SK-N-SH (cell line): ENCODE measurements around the gene ITSN2. TPM values are rescaled to one million over a fixed set of nuclear protein-coding genes. Genes with fewer than 3 reads are reported as not detected.

Experiments
- CTCF ChIA-PET: fragments of 300-600, 350-600 bp; formaldehyde crosslinking; extraction: SDS; loops from one replicate; lab custom pipeline; 2021; lab: Yijun Ruan, JAX
- POLR2A ChIA-PET: fragments of 350-600 bp; sonication (Branson Sonifier 250); formaldehyde crosslinking; extraction: SDS; loops from one replicate; lab custom pipeline; 2020; ENCODE audit warnings: antibody characterized with exemption, inconsistent platforms; lab: Yijun Ruan, JAX
- DNase-seq: peaks from one replicate; pipeline ENCODE4 v3.0.0; 2012
- H2AFZ ChIP-seq: fragments of 200-600 bp; sonication (generic); 2 replicates; pipeline ENCODE4 v1.8.1; 2016; ENCODE audit warnings: antibody characterized with exemption, mild to moderate bottlenecking, low read depth
- H3F3A ChIP-seq: fragments of 200-600 bp; sonication (generic); replicated peaks from 2 replicates; pipeline ENCODE3; 2016; ENCODE audit warnings: antibody characterized with exemption, mild to moderate bottlenecking; ENCODE audit not compliant: insufficient read depth
- H3K27ac ChIP-seq, 2 experiments: fragments of 200-500 bp in 1 of 2; fragments of 200-600 bp in 1 of 2; sonication (Bioruptor generic) in 1 of 2; sonication (generic), shearing (Covaris generic) in 1 of 2; 2 replicates each; pipeline versions ENCODE4 v1.5.1 to v1.6.1; 2014 to 2016; ENCODE audit warnings: low read depth in 2 of 2, inconsistent platforms in 1 of 2, low read length in 1 of 2, mild to moderate bottlenecking in 1 of 2, mixed read lengths in 1 of 2
- H3K27me3 ChIP-seq: fragments of 200-600 bp; sonication (generic), shearing (Covaris generic); 2 replicates; pipeline ENCODE4 v1.6.1; 2016; ENCODE audit warnings: mixed run types; ENCODE audit not compliant: insufficient read depth
- H3K36me3 ChIP-seq, 2 experiments: fragments of 200-500 bp in 1 of 2; fragments of 200-600 bp in 1 of 2; sonication (Bioruptor generic) in 1 of 2; sonication (generic) in 1 of 2; replicated peaks in 1 of 2; 2 replicates each; pipeline versions ENCODE3 to v1.5.1; 2014 to 2016; ENCODE audit warnings: low read length in 1 of 2, mild to moderate bottlenecking in 1 of 2; ENCODE audit not compliant: insufficient read depth in 2 of 2, control insufficient read depth in 1 of 2
- H3K4me1 ChIP-seq, 2 experiments: fragments of 200-500 bp in 1 of 2; fragments of 200-600 bp in 1 of 2; sonication (Bioruptor generic) in 1 of 2; sonication (generic), shearing (Covaris generic) in 1 of 2; 2 replicates each; pipeline versions ENCODE4 v1.5.1 to v1.6.1; 2014 to 2016; ENCODE audit warnings: low read depth in 1 of 2, low read length in 1 of 2, mixed run types in 1 of 2; ENCODE audit not compliant: insufficient read depth in 2 of 2, control insufficient read depth in 1 of 2
- H3K4me2 ChIP-seq: fragments of 200-600 bp; sonication (generic), shearing (Covaris generic); 2 replicates; pipeline ENCODE4 v1.6.1; 2017; ENCODE audit warnings: mixed run types
- H3K4me3 ChIP-seq, 2 experiments: fragments of 200-500 bp in 1 of 2; fragments of 200-600 bp in 1 of 2; sonication (Bioruptor generic) in 1 of 2; sonication (generic), shearing (Covaris generic) in 1 of 2; 2 replicates each; pipeline versions ENCODE4 v1.5.1 to v1.8.1; 2014 to 2016; ENCODE audit warnings: low read depth in 2 of 2, inconsistent platforms in 1 of 2, low read length in 1 of 2, mild to moderate bottlenecking in 1 of 2, mixed read lengths in 1 of 2, moderate library complexity in 1 of 2
- H3K79me2 ChIP-seq: fragments of 200-600 bp; sonication (generic); 2 replicates; pipeline ENCODE4 v1.8.1; 2017; ENCODE audit warnings: mild to moderate bottlenecking; ENCODE audit not compliant: insufficient read depth
- H3K9ac ChIP-seq: fragments of 200-600 bp; sonication (generic); 2 replicates; pipeline ENCODE4 v1.6.1; 2017; ENCODE audit warnings: mixed run types
- H3K9me2 ChIP-seq: fragments of 200-600 bp; sonication (generic); 2 replicates; pipeline ENCODE4 v1.6.1; 2017; ENCODE audit warnings: mixed run types
- H3K9me3 ChIP-seq: fragments of 200-600 bp; sonication (generic); 2 replicates; pipeline ENCODE4 v1.6.1; 2017; ENCODE audit warnings: mixed run types, mild to moderate bottlenecking, moderate library complexity
- H4K20me1 ChIP-seq: fragments of 200-600 bp; sonication (generic); 2 replicates; pipeline ENCODE4 v1.6.1; 2017; ENCODE audit warnings: mild to moderate bottlenecking, mixed run types; ENCODE audit not compliant: insufficient read depth
- ELF1 ChIP-seq: IDR thresholded peaks from 2 replicates; pipeline ENCODE4 v1.4.0; 2012
- IRF3 ChIP-seq: fragments of 150-350 bp; IDR thresholded peaks from 2 replicates; pipeline ENCODE4 v1.6.1; 2016; ENCODE audit warnings: mild to moderate bottlenecking, low read depth, low read length
- JUND ChIP-seq: IDR thresholded peaks from 2 replicates; pipeline ENCODE4 v1.4.0; 2012
- MAX ChIP-seq: IDR thresholded peaks from 2 replicates; pipeline ENCODE4 v1.4.0; 2012; ENCODE audit warnings: low read depth
- MEF2A ChIP-seq: IDR thresholded peaks from 2 replicates; pipeline ENCODE4 v1.4.0; 2012; ENCODE audit warnings: low read depth, borderline replicate concordance
- MXI1 ChIP-seq: IDR thresholded peaks from 2 replicates; pipeline ENCODE4 v1.6.1; 2012; ENCODE audit warnings: mild to moderate bottlenecking, low read depth, low read length, improper control_type of control experiment
- NFIC ChIP-seq: IDR thresholded peaks from 2 replicates; pipeline ENCODE4 v1.4.0; 2012; ENCODE audit warnings: borderline replicate concordance
- NRF1 ChIP-seq: IDR thresholded peaks from 2 replicates; pipeline ENCODE4 v1.6.1; 2012; ENCODE audit warnings: low read depth, mild to moderate bottlenecking, low read length
- PBX3 ChIP-seq: IDR thresholded peaks from 2 replicates; pipeline ENCODE4; 2012
- POLR2AphosphoS5 ChIP-seq: IDR thresholded peaks from 2 replicates; pipeline ENCODE4 v1.6.1; 2012; ENCODE audit warnings: low read depth, low read length
- RFX5 ChIP-seq: IDR thresholded peaks from 2 replicates; pipeline ENCODE4 v1.6.1; 2012; ENCODE audit warnings: mild to moderate bottlenecking, improper control_type of control experiment, low read length
- RXRA ChIP-seq: IDR thresholded peaks from 2 replicates; pipeline ENCODE4 v1.4.0; 2012; ENCODE audit warnings: low read depth, mild to moderate bottlenecking, borderline replicate concordance
- SIN3A ChIP-seq: IDR thresholded peaks from 2 replicates; pipeline ENCODE4 v1.6.1; 2012; ENCODE audit warnings: low read depth, mild to moderate bottlenecking, low read length, moderate library complexity, borderline replicate concordance
- SMC3 ChIP-seq: IDR thresholded peaks from 2 replicates; pipeline ENCODE4 v1.6.1; 2012; ENCODE audit warnings: low read depth, low read length, improper control_type of control experiment
- TAF1 ChIP-seq: IDR thresholded peaks from 2 replicates; pipeline ENCODE4 v1.6.1; 2012; ENCODE audit warnings: low read depth, mild to moderate bottlenecking, low read length, moderate library complexity, borderline replicate concordance
- TEAD4 ChIP-seq: IDR thresholded peaks from 2 replicates; pipeline ENCODE4 v1.4.0; 2012; ENCODE audit warnings: mild to moderate bottlenecking, borderline replicate concordance; ENCODE audit not compliant: insufficient read depth
- USF1 ChIP-seq: IDR thresholded peaks from 2 replicates; pipeline ENCODE4 v1.4.0; 2012; ENCODE audit warnings: low read depth, borderline replicate concordance
- USF2 ChIP-seq: fragments of 150-350 bp; IDR thresholded peaks from 2 replicates; pipeline ENCODE4 v1.6.1; 2017; ENCODE audit warnings: antibody characterized with exemption, low read length, low read depth, borderline replicate concordance
- WGBS: methylation state at CpG from one replicate; pipeline ENCODE4 v1.1.6; 2017; ENCODE audit warnings: low lambda C conversion rate; 5-methylcytosine and 5-hydroxymethylcytosine counted together
- polyA plus RNA-seq, 3 experiments: library from polyadenylated mRNA; depleted of rRNA; stranded (reverse); fragments of >200 nt; gene quantifications; 2 replicates each; pipeline ENCODE4 v1.2.3, GENCODE V29; 2012

The ITSN2 gene
- polyA plus RNA-seq, 1 of the 3 experiments (the other 2 are of a cell fraction), result 11.9 TPM

- no peak overlapping the region for H3K4me2 ChIP-seq
- ChIA-PET CTCF (no interaction called here), POLR2A (no interaction called here)
These were observed 200.6 kb downstream of the ITSN2 start for GRCh38 chr2:24159708-24160107.

GRCh38 chr2:24158131-24158530, 202.2 kb downstream of the ITSN2 start:
- H3K27me3 ChIP-seq, result no peaks in the 10 kb centered on the region
- no peak overlapping the region for H2AFZ ChIP-seq
- H3K36me3 ChIP-seq, result peaks cover 0 to 4% of the 10 kb centered on the region in 2 experiments
- no peaks in the 10 kb centered on the region for H3K79me2 ChIP-seq
- TF ChIP-seq MAX (no peak), SMC3 (no peak)
- no peak overlapping the region for H3K9ac ChIP-seq
- H4K20me1 ChIP-seq, result no peaks in the 10 kb centered on the region
- no peak overlapping the region for H3K4me3 ChIP-seq
- 89% methylated on average over 5 of the region's 5 CpGs for WGBS
- H3K27ac ChIP-seq, result no peak overlapping the region
- ChIA-PET CTCF (interaction anchor here (0.9 kb wide), 1 partner anchor 73 kb away, joined by 3 read pairs; the partner anchor contains the start of gene TP53I3), POLR2A (no interaction called here)
- H3F3A ChIP-seq, result no peaks in the 10 kb centered on the region
- DNase-seq, result no peak
- H3K9me2 ChIP-seq, result no peaks in the 10 kb centered on the region
- no peaks in the 10 kb centered on the region for H3K9me3 ChIP-seq
- no peaks in the 10 kb centered on the region for H3K4me1 ChIP-seq
- no peak overlapping the region for H3K4me2 ChIP-seq

More at GRCh38 chr2:24159708-24160107, 200.6 kb downstream of the ITSN2 start:
- Histone ChIP-seq H2AFZ (no peak overlapping the region), H3K9me2 (no peaks in the 10 kb centered on the region), H4K20me1 (no peaks in the 10 kb centered on the region), H3K9me3 (no peaks in the 10 kb centered on the region), H3K4me3 (no peak overlapping the region), H3F3A (no peaks in the 10 kb centered on the region), H3K27ac (no peak overlapping the region), H3K9ac (no peak overlapping the region), H3K27me3 (no peaks in the 10 kb centered on the region), H3K4me1 (no peaks in the 10 kb centered on the region), H3K79me2 (no peaks in the 10 kb centered on the region), H3K36me3 (peaks cover 0 to 4% of the 10 kb centered on the region in 2 experiments)
- 82% methylated on average over 4 of the region's 4 CpGs for WGBS
- no peak for DNase-seq
- no peak for TF ChIP-seq USF1

GRCh38 chr2:24153478-24153877, 206.9 kb downstream of the ITSN2 start:
- WGBS, result 93% methylated on average over 4 of the region's 4 CpGs
- no peaks in the 10 kb centered on the region for H3K27me3 ChIP-seq
- H3K9me3 ChIP-seq, result no peaks in the 10 kb centered on the region
- peaks cover 3 to 6% of the 10 kb centered on the region in 2 experiments for H3K36me3 ChIP-seq
- no peaks in the 10 kb centered on the region for H3K4me1 ChIP-seq
- no peak for DNase-seq
- ChIA-PET POLR2A (no interaction called here), CTCF (no interaction called here)
- H3K79me2 ChIP-seq, result no peaks in the 10 kb centered on the region
- no peak overlapping the region for H3K27ac ChIP-seq
- H3K4me3 ChIP-seq, result no peak overlapping the region
- no peaks in the 10 kb centered on the region for H3K9me2 ChIP-seq
- no peak overlapping the region for H3K4me2 ChIP-seq
- H2AFZ ChIP-seq, result no peak overlapping the region
- no peaks in the 10 kb centered on the region for H4K20me1 ChIP-seq
- H3K9ac ChIP-seq, result no peak overlapping the region
- H3F3A ChIP-seq, result no peaks in the 10 kb centered on the region
- no peak for TF ChIP-seq TAF1
- no peak for TF ChIP-seq SIN3A
- TF ChIP-seq USF1, result no peak
- no peak for TF ChIP-seq JUND
- TF ChIP-seq USF2, result no peak
- TF ChIP-seq RXRA, result no peak
- TF ChIP-seq SMC3, result no peak
- no peak for TF ChIP-seq RFX5
- no peak for TF ChIP-seq POLR2AphosphoS5
- TF ChIP-seq MXI1, result no peak
- no peak for TF ChIP-seq ELF1
- no peak for TF ChIP-seq MEF2A
- no peak for TF ChIP-seq NRF1
- no peak for TF ChIP-seq IRF3
- TF ChIP-seq PBX3, result no peak
- TF ChIP-seq TEAD4, result no peak
- TF ChIP-seq NFIC, result no peak
